Osteoblast (primary cell): Measurements from ENCODE around the gene GGACT. TPM values are rescaled to one million over a fixed set of nuclear protein-coding genes. Genes with fewer than 3 reads are reported as not detected.

Source experiments
- DNase-seq: peaks from one replicate; pipeline ENCODE4 v3.0.0; 2011; ENCODE audit warnings: low spot score, mixed read lengths; ENCODE audit not compliant: insufficient read length; ENCODE audit errors: missing footprints
- H2AFZ ChIP-seq: 2 replicates; pipeline ENCODE4 v1.6.0; 2011; ENCODE audit warnings: mild to moderate bottlenecking, low read length
- H3K27ac ChIP-seq: 2 replicates; pipeline ENCODE4 v1.5.1; 2011; ENCODE audit warnings: mild to moderate bottlenecking, low read depth, low read length, moderate library complexity
- H3K27me3 ChIP-seq: 2 replicates; pipeline ENCODE4 v1.6.0; 2012; ENCODE audit warnings: mild to moderate bottlenecking, control low read depth, inconsistent platforms, low read length, moderate library complexity; ENCODE audit not compliant: insufficient read depth
- H3K36me3 ChIP-seq: 2 replicates; pipeline ENCODE4 v1.5.1; 2011; ENCODE audit warnings: mild to moderate bottlenecking, low read length, control low read depth, moderate library complexity; ENCODE audit not compliant: insufficient read depth
- H3K4me1 ChIP-seq: 2 replicates; pipeline ENCODE4 v1.5.1; 2011; ENCODE audit warnings: mild to moderate bottlenecking, low read length, control low read depth, moderate library complexity; ENCODE audit not compliant: insufficient read depth
- H3K4me2 ChIP-seq: 2 replicates; pipeline ENCODE4 v1.6.0; 2011; ENCODE audit warnings: mild to moderate bottlenecking, low read length; ENCODE audit not compliant: insufficient read depth
- H3K4me3 ChIP-seq: fragments of 200-600 bp; sonication (generic); 3 replicates; pipeline ENCODE4 v1.5.1; 2012; ENCODE audit warnings: mild to moderate bottlenecking, low read length, inconsistent platforms; ENCODE audit not compliant: insufficient read depth
- H3K79me2 ChIP-seq: 2 replicates; pipeline ENCODE4 v1.6.0; 2012; ENCODE audit warnings: mild to moderate bottlenecking, low read length, control low read depth, inconsistent platforms; ENCODE audit not compliant: insufficient read depth
- H3K9me3 ChIP-seq: 2 replicates; pipeline ENCODE4 v1.5.1; 2011; ENCODE audit warnings: low read depth, low read length, control low read depth
- H4K20me1 ChIP-seq: 2 replicates; pipeline ENCODE4 v1.6.0; 2012; ENCODE audit warnings: mild to moderate bottlenecking, low read length, control low read depth; ENCODE audit not compliant: insufficient read depth
- total RNA-seq: library from RNA; depleted of rRNA; stranded (reverse); fragments of >200 nt; gene quantifications from 2 replicates; pipeline ENCODE4 v1.2.3, GENCODE V29; 2012
- TF ChIP-seq, protein P1 (sequence below): IDR thresholded peaks from 2 replicates; pipeline ENCODE4 v1.5.1; 2011; ENCODE audit warnings: mild to moderate bottlenecking, low read depth, low read length, moderate library complexity; ENCODE audit errors: extremely low read depth

GGACT gene
- total RNA-seq, 1 donor, result 7.6 TPM

DNA sequence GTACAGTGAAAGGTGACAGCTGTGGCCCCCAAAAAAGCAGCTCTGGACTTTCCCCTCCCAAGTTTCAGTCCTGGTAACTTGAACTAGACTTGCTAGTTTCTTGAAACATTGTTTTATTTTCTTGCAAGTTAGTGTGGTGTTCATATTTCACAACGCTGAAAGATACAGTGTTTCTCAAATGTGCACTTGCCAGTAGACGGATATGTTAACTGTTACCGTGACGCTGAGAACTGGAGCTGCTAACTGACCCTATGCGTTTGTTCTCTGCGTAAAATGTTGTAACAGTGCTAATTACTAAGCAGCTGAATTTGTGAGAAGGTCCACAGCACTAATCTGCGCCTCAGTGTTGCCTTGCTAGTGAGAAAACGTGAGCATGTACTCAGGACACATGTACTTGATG, 79.6 kb downstream of the GGACT start:
- Histone ChIP-seq H3K4me3 (no peak overlapping the region), H3K4me1 (peaks cover 1% of the 10 kb centered on the region), H3K36me3 (no peaks in the 10 kb centered on the region), H3K27me3 (no peaks in the 10 kb centered on the region), H2AFZ (no peak overlapping the region), H3K4me2 (no peak overlapping the region), H3K27ac (no peak overlapping the region), H3K9me3 (no peaks in the 10 kb centered on the region), H3K79me2 (no peaks in the 10 kb centered on the region), H4K20me1 (no peaks in the 10 kb centered on the region)
- no peak for DNase-seq
- TF ChIP-seq, protein P1, sequence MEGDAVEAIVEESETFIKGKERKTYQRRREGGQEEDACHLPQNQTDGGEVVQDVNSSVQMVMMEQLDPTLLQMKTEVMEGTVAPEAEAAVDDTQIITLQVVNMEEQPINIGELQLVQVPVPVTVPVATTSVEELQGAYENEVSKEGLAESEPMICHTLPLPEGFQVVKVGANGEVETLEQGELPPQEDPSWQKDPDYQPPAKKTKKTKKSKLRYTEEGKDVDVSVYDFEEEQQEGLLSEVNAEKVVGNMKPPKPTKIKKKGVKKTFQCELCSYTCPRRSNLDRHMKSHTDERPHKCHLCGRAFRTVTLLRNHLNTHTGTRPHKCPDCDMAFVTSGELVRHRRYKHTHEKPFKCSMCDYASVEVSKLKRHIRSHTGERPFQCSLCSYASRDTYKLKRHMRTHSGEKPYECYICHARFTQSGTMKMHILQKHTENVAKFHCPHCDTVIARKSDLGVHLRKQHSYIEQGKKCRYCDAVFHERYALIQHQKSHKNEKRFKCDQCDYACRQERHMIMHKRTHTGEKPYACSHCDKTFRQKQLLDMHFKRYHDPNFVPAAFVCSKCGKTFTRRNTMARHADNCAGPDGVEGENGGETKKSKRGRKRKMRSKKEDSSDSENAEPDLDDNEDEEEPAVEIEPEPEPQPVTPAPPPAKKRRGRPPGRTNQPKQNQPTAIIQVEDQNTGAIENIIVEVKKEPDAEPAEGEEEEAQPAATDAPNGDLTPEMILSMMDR, result no peak

DNA sequence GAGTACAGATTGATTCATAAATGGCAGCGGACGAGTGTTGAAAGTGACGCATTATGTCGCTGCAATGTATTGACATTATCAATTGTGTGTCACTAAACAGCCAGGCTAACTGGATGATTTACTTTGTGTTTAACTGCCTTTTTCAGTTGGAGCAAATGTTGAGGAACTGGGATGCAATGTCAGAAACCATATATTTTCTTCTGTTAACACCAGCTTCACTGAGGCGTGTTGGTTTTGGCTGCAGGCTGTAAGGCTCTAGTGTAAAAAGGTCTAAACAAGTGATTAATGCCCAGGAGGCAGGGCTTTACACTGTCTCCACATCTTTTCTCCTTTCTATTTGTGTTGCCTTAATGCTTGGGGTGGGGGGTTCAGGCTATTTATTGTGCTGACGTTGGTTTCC, 80.1 kb downstream of the GGACT start:
- H3K4me1 ChIP-seq, result no peaks in the 10 kb centered on the region
- H3K9me3 ChIP-seq, result no peaks in the 10 kb centered on the region
- H3K27me3 ChIP-seq, result no peaks in the 10 kb centered on the region
- TF ChIP-seq, protein P1, result no peak
- H2AFZ ChIP-seq, result no peak overlapping the region
- H3K36me3 ChIP-seq, result no peaks in the 10 kb centered on the region
- no peak for DNase-seq
- H3K4me3 ChIP-seq, result no peak overlapping the region
- no peaks in the 10 kb centered on the region for H4K20me1 ChIP-seq
- H3K27ac ChIP-seq, result no peak overlapping the region
- H3K4me2 ChIP-seq, result no peak overlapping the region
- H3K79me2 ChIP-seq, result no peaks in the 10 kb centered on the region

DNA sequence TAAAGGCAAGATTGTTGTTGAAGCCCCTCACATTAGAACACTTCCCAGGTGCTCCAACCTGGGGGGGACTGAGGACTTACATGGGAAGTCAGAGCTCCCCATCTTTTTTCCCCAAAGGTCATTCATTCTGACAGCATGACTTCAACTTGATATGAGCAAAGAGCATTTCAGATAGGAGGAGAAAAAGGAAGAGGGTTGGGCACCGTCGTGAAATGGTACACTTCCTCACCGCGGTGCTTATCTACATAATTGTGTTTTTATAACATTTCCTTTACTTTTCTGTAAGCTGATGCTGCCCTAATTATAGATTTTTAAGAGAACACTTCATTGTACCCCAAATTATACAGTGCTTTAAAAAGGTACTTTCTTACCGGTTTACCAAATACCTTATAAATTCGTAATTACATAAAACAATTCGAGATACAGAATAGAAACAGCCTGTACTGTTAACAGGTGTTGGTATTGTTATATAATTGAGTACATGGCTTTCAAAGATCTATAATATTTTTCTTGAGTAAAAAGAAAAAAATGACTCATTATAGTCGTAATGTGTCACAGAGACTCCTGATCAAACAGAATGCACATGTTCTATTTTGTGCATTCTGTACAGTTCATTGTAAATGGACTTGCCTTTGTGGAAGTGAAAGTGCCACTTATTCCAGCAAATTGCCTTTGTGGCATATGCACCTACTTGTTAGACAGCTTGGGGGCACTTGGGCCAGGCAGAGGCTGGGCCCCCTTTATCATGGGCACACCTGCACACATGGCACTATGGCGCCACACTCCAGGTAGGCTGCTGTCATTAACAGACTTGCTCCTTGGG, 81.8 kb downstream of the GGACT start:
- H4K20me1 ChIP-seq, result no peaks in the 10 kb centered on the region
- no peaks in the 10 kb centered on the region for H3K79me2 ChIP-seq
- no peak overlapping the region for H3K4me2 ChIP-seq
- H3K9me3 ChIP-seq, result no peaks in the 10 kb centered on the region
- H3K27ac ChIP-seq, result no peak overlapping the region
- no peaks in the 10 kb centered on the region for H3K36me3 ChIP-seq
- no peaks in the 10 kb centered on the region for H3K27me3 ChIP-seq
- TF ChIP-seq, protein P1, result no peak
- H2AFZ ChIP-seq, result no peak overlapping the region
- peaks cover 8% of the 10 kb centered on the region for H3K4me1 ChIP-seq
- DNase-seq, result no peak
- H3K4me3 ChIP-seq, result no peak overlapping the region

DNA sequence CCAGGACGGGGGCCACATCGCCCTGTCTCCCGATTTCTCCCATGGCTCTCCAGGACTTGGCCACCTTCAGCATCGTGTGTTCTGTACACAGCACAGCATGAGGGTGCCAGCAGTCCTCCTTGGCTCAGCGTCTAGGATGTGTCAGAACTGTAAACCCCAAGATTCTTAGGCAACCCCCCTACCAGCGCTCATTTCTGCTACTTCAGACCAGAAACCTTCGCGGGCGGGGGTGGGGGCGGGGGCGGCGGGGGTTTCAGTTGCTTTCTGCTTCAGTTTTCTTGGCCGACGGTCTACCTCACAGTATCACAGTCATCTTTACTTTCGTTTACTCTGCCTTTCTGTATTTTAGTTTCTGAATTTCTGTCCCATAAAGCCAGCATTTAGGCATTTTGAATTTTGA, 82.4 kb downstream of the GGACT start:
- Histone ChIP-seq H2AFZ (no peak overlapping the region), H3K4me3 (no peak overlapping the region), H3K4me2 (no peak overlapping the region), H4K20me1 (no peaks in the 10 kb centered on the region), H3K27me3 (no peaks in the 10 kb centered on the region), H3K27ac (no peak overlapping the region), H3K36me3 (no peaks in the 10 kb centered on the region), H3K79me2 (no peaks in the 10 kb centered on the region), H3K9me3 (no peaks in the 10 kb centered on the region), H3K4me1 (peaks cover 8% of the 10 kb centered on the region)
- TF ChIP-seq, protein P1, result no peak
- DNase-seq, result no peak
